GM23338 (cell line): Measurements from ENCODE around the gene DEFB124. TPM values are rescaled to one million over a fixed set of nuclear protein-coding genes. Genes with fewer than 3 reads are reported as not detected.

Source experiments
- ATAC-seq: fragments of 200-7000 bp; cut with Tn5 transposase; 3 replicates; pipeline ENCODE4 v1.9.1; 2020
- DNase-seq: peaks from one replicate; pipeline ENCODE4 v3.0.0-alpha.2; 2015; ENCODE audit warnings: low spot score
- H2AFZ ChIP-seq: fragments of 200-600 bp; sonication (generic); 2 replicates; pipeline ENCODE4 v1.8.0; 2016; ENCODE audit warnings: antibody characterized with exemption, mild to moderate bottlenecking, moderate library complexity
- H3F3A ChIP-seq: fragments of 200-600 bp; sonication (generic); replicated peaks from 2 replicates; pipeline ENCODE4 v1.8.0; 2017; ENCODE audit warnings: antibody characterized with exemption, mixed run types, low read depth
- H3K27ac ChIP-seq: fragments of 200-600 bp; sonication (generic); 2 replicates; pipeline ENCODE4 v1.6.1; 2016; ENCODE audit warnings: low read depth
- H3K27me3 ChIP-seq: fragments of 200-600 bp; sonication (generic); 2 replicates; pipeline ENCODE4 v1.8.0; 2016; ENCODE audit warnings: mild to moderate bottlenecking, mixed run types, moderate library complexity; ENCODE audit not compliant: insufficient read depth
- H3K36me3 ChIP-seq: fragments of 200-600 bp; sonication (generic); 2 replicates; pipeline ENCODE4 v1.8.0; 2016; ENCODE audit warnings: mild to moderate bottlenecking; ENCODE audit not compliant: insufficient read depth
- H3K4me1 ChIP-seq: fragments of 200-600 bp; sonication (generic); 2 replicates; pipeline ENCODE4 v1.8.0; 2016; ENCODE audit warnings: mild to moderate bottlenecking, moderate library complexity; ENCODE audit not compliant: insufficient read depth
- H3K4me2 ChIP-seq: fragments of 200-600 bp; sonication (generic); 2 replicates; pipeline ENCODE4 v1.7.1; 2017; ENCODE audit warnings: mixed run types
- H3K4me3 ChIP-seq: fragments of 200-600 bp; sonication (generic); 2 replicates; pipeline ENCODE4 v1.6.1; 2016; ENCODE audit warnings: mixed run types
- H3K79me2 ChIP-seq: fragments of 200-600 bp; sonication (generic); replicated peaks from 2 replicates; pipeline ENCODE4 v1.8.0; 2017; ENCODE audit warnings: mild to moderate bottlenecking; ENCODE audit not compliant: insufficient read depth
- H3K9me2 ChIP-seq: fragments of 200-600 bp; sonication (generic); 2 replicates; pipeline ENCODE4 v1.8.0; 2017; ENCODE audit not compliant: insufficient read depth
- H4K20me1 ChIP-seq: fragments of 200-600 bp; sonication (generic); replicated peaks from 2 replicates; pipeline ENCODE4 v1.8.0; 2017; ENCODE audit warnings: mild to moderate bottlenecking; ENCODE audit not compliant: insufficient read depth
- H3K27ac Mint-ChIP-seq: 2 replicates; pipeline ENCODE4 v1.8.0; 2020; ENCODE audit warnings: inconsistent platforms, mild to moderate bottlenecking, moderate library complexity, mixed read lengths
- H3K27me3 Mint-ChIP-seq: 3 replicates; pipeline ENCODE4 v1.8.0; 2022; ENCODE audit warnings: low read depth, mild to moderate bottlenecking, moderate library complexity, mixed read lengths, inconsistent platforms; ENCODE audit not compliant: insufficient read depth, poor library complexity
- H3K36me3 Mint-ChIP-seq: 3 replicates; pipeline ENCODE4 v1.8.0; 2021; ENCODE audit warnings: low read depth, mild to moderate bottlenecking, inconsistent platforms, moderate library complexity, mixed read lengths
- H3K4me1 Mint-ChIP-seq: 3 replicates; pipeline ENCODE4 v1.8.0; 2020; ENCODE audit warnings: mild to moderate bottlenecking, inconsistent platforms, mixed read lengths
- H3K4me3 Mint-ChIP-seq: 3 replicates; pipeline ENCODE4 v1.8.0; 2021; ENCODE audit warnings: moderate library complexity, mild to moderate bottlenecking, inconsistent platforms, mixed read lengths
- H3K9me3 Mint-ChIP-seq: 3 replicates; pipeline ENCODE4 v1.8.0; 2020; ENCODE audit warnings: moderate library complexity, mild to moderate bottlenecking, inconsistent platforms, mixed read lengths
- CREB1 ChIP-seq: fragments of 250-450 bp; sonication (Bioruptor Pico); IDR thresholded peaks from 2 replicates; pipeline ENCODE4 v1.5.0; 2020; ENCODE audit warnings: low read depth, mild to moderate bottlenecking, moderate library complexity
- EZH2 ChIP-seq: fragments of 200-600 bp; sonication (generic); IDR thresholded peaks from one replicate; pipeline ENCODE4 v1.8.0; 2017; ENCODE audit warnings: antibody characterized with exemption, mild to moderate bottlenecking, low read depth; ENCODE audit not compliant: unreplicated experiment
- EZH2phosphoT487 ChIP-seq: fragments of 200-600 bp; sonication (generic); IDR thresholded peaks from one replicate; pipeline ENCODE4 v1.8.1; 2018; ENCODE audit warnings: antibody characterized with exemption; ENCODE audit not compliant: unreplicated experiment
- JUNB ChIP-seq: IDR thresholded peaks from one replicate; pipeline ENCODE4 v1.6.1; 2016; ENCODE audit warnings: antibody characterized with exemption; ENCODE audit not compliant: unreplicated experiment
- NANOG ChIP-seq: IDR thresholded peaks from 2 replicates; pipeline ENCODE4 v1.6.1; 2016; ENCODE audit warnings: antibody characterized with exemption, borderline replicate concordance
- POLR2AphosphoS5 ChIP-seq: IDR thresholded peaks from 2 replicates; pipeline ENCODE4 v1.6.1; 2016; ENCODE audit warnings: antibody characterized with exemption, low read depth
- STAT1 ChIP-seq: IDR thresholded peaks from one replicate; pipeline ENCODE4 v1.6.1; 2016; ENCODE audit warnings: antibody characterized with exemption; ENCODE audit not compliant: unreplicated experiment
- ZNF114 ChIP-seq: fragments of 250-450 bp; sonication (Bioruptor Pico); IDR thresholded peaks from 2 replicates; pipeline ENCODE4 v1.5.0; 2020; ENCODE audit warnings: mild to moderate bottlenecking, moderate library complexity
- ZNF331 ChIP-seq: fragments of 250-450 bp; sonication (Bioruptor Pico); IDR thresholded peaks from 2 replicates; pipeline ENCODE4 v1.5.0; 2020; ENCODE audit warnings: low read depth, mild to moderate bottlenecking, moderate library complexity
- polyA plus RNA-seq: library from polyadenylated mRNA; unstranded; fragments of >200 nt; fragmentation: Nextera tagmentation; extraction: Ambion mirVana; gene quantifications from 2 replicates; pipeline ENCODE4 v1.2.1, GENCODE V29; 2016
- total RNA-seq: library from RNA; depleted of rRNA; stranded (reverse); fragments of >200 nt; shearing (Covaris generic); gene quantifications from 2 replicates; pipeline ENCODE4 v1.2.3, GENCODE V29; 2014
- TF ChIP-seq, protein P1 (sequence below): fragments of 250-450 bp; sonication (Bioruptor Pico); IDR thresholded peaks from 2 replicates; pipeline ENCODE4 v1.5.0; 2020; ENCODE audit warnings: mild to moderate bottlenecking, moderate library complexity
- TF ChIP-seq, protein P2 (sequence below): IDR thresholded peaks from one replicate; pipeline ENCODE4 v1.6.1; 2018; ENCODE audit warnings: antibody characterized with exemption; ENCODE audit not compliant: unreplicated experiment
- TF ChIP-seq, protein P3 (sequence below): IDR thresholded peaks from 2 replicates; pipeline ENCODE4 v1.6.1; 2016; ENCODE audit warnings: antibody characterized with exemption
- TF ChIP-seq, protein P4 (sequence below), 2 experiments: fragments of 200-600 bp in 1 of 2; sonication (generic) in 1 of 2; conservative IDR thresholded peaks; 2 replicates each; pipeline versions ENCODE4 v1.5.1 to v1.6.1; 2016 to 2017; ENCODE audit warnings: antibody characterized with exemption in 2 of 2, low read depth in 2 of 2, mild to moderate bottlenecking in 2 of 2, moderate library complexity in 1 of 2

The DEFB124 gene
- total and polyA plus RNA-seq, 2 experiments from 2014 or later: 0.52 TPM; not detected in 1

DNA sequence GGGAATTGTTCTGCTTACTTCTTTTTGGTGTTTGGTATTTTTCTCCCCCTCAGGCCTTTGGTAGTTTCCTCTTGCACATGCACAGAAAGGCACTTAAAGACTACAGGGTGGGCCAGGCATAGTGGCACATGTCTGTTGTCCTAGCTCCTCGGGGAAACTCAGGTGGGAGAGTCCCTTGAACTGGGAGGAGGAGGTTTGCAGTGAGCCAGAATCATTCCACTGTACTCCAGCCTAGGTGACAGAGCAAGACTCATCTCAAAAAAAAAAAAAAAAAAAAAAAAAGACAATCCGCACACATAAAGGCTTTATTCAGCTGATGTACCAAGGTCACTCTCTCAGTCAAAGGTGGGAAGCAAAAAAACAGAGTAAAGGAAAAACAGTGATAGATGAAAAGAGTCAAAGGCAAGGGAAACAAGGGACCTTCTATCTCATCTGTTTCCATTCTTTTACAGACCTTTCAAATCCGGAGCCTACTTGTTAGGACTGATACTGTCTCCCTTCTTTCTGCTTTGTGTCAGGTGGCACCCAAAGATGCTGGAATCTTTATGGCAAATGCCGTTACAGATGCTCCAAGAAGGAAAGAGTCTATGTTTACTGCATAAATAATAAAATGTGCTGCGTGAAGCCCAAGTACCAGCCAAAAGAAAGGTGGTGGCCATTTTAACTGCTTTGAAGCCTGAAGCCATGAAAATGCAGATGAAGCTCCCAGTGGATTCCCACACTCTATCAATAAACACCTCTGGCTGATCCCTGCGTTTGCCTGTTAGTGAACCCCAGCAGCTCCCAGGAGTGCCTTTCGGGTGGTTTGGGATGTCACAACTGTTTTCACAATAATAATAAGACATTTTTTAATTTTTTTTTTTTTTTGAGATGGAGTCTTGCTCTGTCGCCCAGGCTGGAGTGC lies 25.2 kb downstream of the DEFB124 start:
- no peaks in the 10 kb centered on the region for H3K4me1 ChIP-seq
- DNase-seq (peak; percentile 24), ATAC-seq (no peak)
- no peak overlapping the region for H3K4me2 ChIP-seq
- no peaks in the 10 kb centered on the region for H3F3A ChIP-seq
- no peaks in the 10 kb centered on the region for H3K36me3 ChIP-seq
- H3K9me2 ChIP-seq: 0 out of 2 replicates have a peak, but pooled peaks cover 2% of the 10 kb centered on the region
- H3K79me2 ChIP-seq: no peaks in the 10 kb centered on the region
- peak overlapping the region; percentile 84; the same call in 1 of the 2 replicates for H2AFZ ChIP-seq
- Mint-ChIP-seq H3K27ac (no peak overlapping the region), H3K4me1 (no peaks in the 10 kb centered on the region), H3K4me3 (no peak overlapping the region), H3K9me3 (peaks cover 93% of the 10 kb centered on the region), H3K36me3 (peaks cover 24% of the 10 kb centered on the region; the same call in 2 of the 3 replicates), H3K27me3 (peaks cover 12% of the 10 kb centered on the region)
- H3K4me3 ChIP-seq: no peak overlapping the region
- H3K27me3 ChIP-seq: no peaks in the 10 kb centered on the region
- no peak overlapping the region for H3K27ac ChIP-seq
- TF ChIP-seq EZH2phosphoT487 (no peak), EZH2 (no peak), POLR2AphosphoS5 (no peak), CREB1 (CRISPR knock-in tag) (no peak), STAT1 (no peak), NANOG (no peak), ZNF331 (no peak), ZNF114 (no peak), JUNB (no peak)
- TF ChIP-seq, protein P1, sequence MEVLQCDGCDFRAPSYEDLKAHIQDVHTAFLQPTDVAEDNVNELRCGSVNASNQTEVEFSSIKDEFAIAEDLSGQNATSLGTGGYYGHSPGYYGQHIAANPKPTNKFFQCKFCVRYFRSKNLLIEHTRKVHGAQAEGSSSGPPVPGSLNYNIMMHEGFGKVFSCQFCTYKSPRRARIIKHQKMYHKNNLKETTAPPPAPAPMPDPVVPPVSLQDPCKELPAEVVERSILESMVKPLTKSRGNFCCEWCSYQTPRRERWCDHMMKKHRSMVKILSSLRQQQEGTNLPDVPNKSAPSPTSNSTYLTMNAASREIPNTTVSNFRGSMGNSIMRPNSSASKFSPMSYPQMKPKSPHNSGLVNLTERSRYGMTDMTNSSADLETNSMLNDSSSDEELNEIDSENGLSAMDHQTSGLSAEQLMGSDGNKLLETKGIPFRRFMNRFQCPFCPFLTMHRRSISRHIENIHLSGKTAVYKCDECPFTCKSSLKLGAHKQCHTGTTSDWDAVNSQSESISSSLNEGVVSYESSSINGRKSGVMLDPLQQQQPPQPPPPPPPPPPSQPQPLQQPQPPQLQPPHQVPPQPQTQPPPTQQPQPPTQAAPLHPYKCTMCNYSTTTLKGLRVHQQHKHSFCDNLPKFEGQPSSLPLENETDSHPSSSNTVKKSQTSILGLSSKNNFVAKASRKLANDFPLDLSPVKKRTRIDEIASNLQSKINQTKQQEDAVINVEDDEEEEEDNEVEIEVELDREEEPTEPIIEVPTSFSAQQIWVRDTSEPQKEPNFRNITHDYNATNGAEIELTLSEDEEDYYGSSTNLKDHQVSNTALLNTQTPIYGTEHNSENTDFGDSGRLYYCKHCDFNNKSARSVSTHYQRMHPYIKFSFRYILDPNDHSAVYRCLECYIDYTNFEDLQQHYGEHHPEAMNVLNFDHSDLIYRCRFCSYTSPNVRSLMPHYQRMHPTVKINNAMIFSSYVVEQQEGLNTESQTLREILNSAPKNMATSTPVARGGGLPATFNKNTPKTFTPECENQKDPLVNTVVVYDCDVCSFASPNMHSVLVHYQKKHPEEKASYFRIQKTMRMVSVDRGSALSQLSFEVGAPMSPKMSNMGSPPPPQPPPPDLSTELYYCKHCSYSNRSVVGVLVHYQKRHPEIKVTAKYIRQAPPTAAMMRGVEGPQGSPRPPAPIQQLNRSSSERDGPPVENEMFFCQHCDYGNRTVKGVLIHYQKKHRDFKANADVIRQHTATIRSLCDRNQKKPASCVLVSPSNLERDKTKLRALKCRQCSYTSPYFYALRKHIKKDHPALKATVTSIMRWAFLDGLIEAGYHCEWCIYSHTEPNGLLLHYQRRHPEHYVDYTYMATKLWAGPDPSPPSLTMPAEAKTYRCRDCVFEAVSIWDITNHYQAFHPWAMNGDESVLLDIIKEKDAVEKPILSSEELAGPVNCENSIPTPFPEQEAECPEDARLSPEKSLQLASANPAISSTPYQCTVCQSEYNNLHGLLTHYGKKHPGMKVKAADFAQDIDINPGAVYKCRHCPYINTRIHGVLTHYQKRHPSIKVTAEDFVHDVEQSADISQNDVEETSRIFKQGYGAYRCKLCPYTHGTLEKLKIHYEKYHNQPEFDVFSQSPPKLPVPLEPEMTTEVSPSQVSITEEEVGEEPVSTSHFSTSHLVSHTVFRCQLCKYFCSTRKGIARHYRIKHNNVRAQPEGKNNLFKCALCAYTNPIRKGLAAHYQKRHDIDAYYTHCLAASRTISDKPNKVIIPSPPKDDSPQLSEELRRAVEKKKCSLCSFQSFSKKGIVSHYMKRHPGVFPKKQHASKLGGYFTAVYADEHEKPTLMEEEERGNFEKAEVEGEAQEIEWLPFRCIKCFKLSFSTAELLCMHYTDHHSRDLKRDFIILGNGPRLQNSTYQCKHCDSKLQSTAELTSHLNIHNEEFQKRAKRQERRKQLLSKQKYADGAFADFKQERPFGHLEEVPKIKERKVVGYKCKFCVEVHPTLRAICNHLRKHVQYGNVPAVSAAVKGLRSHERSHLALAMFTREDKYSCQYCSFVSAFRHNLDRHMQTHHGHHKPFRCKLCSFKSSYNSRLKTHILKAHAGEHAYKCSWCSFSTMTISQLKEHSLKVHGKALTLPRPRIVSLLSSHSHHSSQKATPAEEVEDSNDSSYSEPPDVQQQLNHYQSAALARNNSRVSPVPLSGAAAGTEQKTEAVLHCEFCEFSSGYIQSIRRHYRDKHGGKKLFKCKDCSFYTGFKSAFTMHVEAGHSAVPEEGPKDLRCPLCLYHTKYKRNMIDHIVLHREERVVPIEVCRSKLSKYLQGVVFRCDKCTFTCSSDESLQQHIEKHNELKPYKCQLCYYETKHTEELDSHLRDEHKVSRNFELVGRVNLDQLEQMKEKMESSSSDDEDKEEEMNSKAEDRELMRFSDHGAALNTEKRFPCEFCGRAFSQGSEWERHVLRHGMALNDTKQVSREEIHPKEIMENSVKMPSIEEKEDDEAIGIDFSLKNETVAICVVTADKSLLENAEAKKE: no peak
- TF ChIP-seq, protein P2, sequence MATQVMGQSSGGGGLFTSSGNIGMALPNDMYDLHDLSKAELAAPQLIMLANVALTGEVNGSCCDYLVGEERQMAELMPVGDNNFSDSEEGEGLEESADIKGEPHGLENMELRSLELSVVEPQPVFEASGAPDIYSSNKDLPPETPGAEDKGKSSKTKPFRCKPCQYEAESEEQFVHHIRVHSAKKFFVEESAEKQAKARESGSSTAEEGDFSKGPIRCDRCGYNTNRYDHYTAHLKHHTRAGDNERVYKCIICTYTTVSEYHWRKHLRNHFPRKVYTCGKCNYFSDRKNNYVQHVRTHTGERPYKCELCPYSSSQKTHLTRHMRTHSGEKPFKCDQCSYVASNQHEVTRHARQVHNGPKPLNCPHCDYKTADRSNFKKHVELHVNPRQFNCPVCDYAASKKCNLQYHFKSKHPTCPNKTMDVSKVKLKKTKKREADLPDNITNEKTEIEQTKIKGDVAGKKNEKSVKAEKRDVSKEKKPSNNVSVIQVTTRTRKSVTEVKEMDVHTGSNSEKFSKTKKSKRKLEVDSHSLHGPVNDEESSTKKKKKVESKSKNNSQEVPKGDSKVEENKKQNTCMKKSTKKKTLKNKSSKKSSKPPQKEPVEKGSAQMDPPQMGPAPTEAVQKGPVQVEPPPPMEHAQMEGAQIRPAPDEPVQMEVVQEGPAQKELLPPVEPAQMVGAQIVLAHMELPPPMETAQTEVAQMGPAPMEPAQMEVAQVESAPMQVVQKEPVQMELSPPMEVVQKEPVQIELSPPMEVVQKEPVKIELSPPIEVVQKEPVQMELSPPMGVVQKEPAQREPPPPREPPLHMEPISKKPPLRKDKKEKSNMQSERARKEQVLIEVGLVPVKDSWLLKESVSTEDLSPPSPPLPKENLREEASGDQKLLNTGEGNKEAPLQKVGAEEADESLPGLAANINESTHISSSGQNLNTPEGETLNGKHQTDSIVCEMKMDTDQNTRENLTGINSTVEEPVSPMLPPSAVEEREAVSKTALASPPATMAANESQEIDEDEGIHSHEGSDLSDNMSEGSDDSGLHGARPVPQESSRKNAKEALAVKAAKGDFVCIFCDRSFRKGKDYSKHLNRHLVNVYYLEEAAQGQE: no peak
- TF ChIP-seq, protein P3, sequence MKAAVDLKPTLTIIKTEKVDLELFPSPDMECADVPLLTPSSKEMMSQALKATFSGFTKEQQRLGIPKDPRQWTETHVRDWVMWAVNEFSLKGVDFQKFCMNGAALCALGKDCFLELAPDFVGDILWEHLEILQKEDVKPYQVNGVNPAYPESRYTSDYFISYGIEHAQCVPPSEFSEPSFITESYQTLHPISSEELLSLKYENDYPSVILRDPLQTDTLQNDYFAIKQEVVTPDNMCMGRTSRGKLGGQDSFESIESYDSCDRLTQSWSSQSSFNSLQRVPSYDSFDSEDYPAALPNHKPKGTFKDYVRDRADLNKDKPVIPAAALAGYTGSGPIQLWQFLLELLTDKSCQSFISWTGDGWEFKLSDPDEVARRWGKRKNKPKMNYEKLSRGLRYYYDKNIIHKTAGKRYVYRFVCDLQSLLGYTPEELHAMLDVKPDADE: no peak
- TF ChIP-seq, protein P4, sequence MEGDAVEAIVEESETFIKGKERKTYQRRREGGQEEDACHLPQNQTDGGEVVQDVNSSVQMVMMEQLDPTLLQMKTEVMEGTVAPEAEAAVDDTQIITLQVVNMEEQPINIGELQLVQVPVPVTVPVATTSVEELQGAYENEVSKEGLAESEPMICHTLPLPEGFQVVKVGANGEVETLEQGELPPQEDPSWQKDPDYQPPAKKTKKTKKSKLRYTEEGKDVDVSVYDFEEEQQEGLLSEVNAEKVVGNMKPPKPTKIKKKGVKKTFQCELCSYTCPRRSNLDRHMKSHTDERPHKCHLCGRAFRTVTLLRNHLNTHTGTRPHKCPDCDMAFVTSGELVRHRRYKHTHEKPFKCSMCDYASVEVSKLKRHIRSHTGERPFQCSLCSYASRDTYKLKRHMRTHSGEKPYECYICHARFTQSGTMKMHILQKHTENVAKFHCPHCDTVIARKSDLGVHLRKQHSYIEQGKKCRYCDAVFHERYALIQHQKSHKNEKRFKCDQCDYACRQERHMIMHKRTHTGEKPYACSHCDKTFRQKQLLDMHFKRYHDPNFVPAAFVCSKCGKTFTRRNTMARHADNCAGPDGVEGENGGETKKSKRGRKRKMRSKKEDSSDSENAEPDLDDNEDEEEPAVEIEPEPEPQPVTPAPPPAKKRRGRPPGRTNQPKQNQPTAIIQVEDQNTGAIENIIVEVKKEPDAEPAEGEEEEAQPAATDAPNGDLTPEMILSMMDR (conservative IDR thresholded peaks at IDR 0.05; ENCODE audit: low read depth in 2 of 2): no peak
- no peaks in the 10 kb centered on the region for H4K20me1 ChIP-seq
